WTC11 (cell line): ENCODE results near the gene LMLN.

Experiments
- CBFB ChIP-seq: sonication (generic); formaldehyde crosslinking; IDR thresholded peaks from 2 replicates; pipeline ENCODE4 v1.8.1; 2022; ENCODE audit warnings: mild to moderate bottlenecking, low read depth, missing genetic modification reagents
- ELF4 ChIP-seq: sonication (generic); formaldehyde crosslinking; IDR thresholded peaks from 2 replicates; pipeline ENCODE4 v1.8.1; 2022; ENCODE audit warnings: low read depth, mild to moderate bottlenecking, moderate library complexity, missing genetic modification reagents
- MAX ChIP-seq: sonication (generic); formaldehyde crosslinking; IDR thresholded peaks from 2 replicates; pipeline ENCODE4 v1.8.0; 2022; ENCODE audit warnings: mild to moderate bottlenecking, missing genetic modification reagents
- MYBL2 ChIP-seq: sonication (generic); formaldehyde crosslinking; IDR thresholded peaks from 2 replicates; pipeline ENCODE4 v1.8.1; 2023; ENCODE audit warnings: mild to moderate bottlenecking, moderate library complexity, missing genetic modification reagents
- NFE2L1 ChIP-seq: sonication (generic); formaldehyde crosslinking; IDR thresholded peaks from 2 replicates; pipeline ENCODE4 v1.8.1; 2023; ENCODE audit warnings: missing genetic modification reagents
- NR1H2 ChIP-seq: sonication (generic); formaldehyde crosslinking; IDR thresholded peaks from 2 replicates; pipeline ENCODE4 v1.9.0; 2021; ENCODE audit warnings: mild to moderate bottlenecking, moderate library complexity, missing genetic modification reagents
- PREB ChIP-seq: sonication (generic); formaldehyde crosslinking; IDR thresholded peaks from 2 replicates; pipeline ENCODE4 v1.8.1; 2022; ENCODE audit warnings: mild to moderate bottlenecking, missing genetic modification reagents, moderate library complexity, borderline replicate concordance
- TF ChIP-seq, protein P1 (sequence below): fragments of 200-600 bp; IDR thresholded peaks from 2 replicates; pipeline ENCODE4 v1.8.0; 2022; ENCODE audit warnings: antibody characterized with exemption
- TF ChIP-seq, protein P2 (sequence below): sonication (generic); formaldehyde crosslinking; IDR thresholded peaks from 2 replicates; pipeline ENCODE4 v1.8.0; 2022; ENCODE audit warnings: mild to moderate bottlenecking, missing genetic modification reagents

DNA sequence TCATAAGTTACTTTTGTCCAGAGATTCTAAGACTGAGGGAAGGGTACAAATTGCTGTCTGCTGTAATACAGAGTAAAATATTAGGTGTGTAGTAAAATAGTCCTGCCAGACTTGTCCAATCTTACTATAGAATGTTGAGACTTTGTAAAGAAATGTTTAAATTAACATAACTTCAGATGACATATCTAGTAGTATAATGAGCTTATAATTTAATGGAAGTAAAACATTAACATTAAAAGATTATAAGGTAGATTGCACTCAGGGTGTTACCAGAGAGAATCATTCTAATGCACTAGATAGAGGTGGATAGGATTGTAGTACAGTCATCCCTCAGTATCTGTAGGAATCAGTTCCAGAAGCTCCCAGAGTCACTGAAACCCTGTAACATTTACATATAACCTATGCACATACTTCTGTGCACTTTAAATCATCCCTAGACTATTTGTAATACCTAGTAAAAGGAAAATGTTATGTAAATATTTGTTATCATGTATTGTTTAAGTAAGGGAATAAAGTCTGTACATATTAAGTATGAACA lies 130.8 kb downstream of the LMLN start:
- TF ChIP-seq MYBL2 (CRISPR knock-in tag) (no peak), ELF4 (CRISPR knock-in tag) (no peak), NFE2L1 (CRISPR knock-in tag) (no peak), MAX (CRISPR knock-in tag) (no peak), PREB (CRISPR knock-in tag) (no peak), CBFB (CRISPR knock-in tag) (no peak), NR1H2 (CRISPR knock-in tag) (no peak)
- TF ChIP-seq, protein P1, sequence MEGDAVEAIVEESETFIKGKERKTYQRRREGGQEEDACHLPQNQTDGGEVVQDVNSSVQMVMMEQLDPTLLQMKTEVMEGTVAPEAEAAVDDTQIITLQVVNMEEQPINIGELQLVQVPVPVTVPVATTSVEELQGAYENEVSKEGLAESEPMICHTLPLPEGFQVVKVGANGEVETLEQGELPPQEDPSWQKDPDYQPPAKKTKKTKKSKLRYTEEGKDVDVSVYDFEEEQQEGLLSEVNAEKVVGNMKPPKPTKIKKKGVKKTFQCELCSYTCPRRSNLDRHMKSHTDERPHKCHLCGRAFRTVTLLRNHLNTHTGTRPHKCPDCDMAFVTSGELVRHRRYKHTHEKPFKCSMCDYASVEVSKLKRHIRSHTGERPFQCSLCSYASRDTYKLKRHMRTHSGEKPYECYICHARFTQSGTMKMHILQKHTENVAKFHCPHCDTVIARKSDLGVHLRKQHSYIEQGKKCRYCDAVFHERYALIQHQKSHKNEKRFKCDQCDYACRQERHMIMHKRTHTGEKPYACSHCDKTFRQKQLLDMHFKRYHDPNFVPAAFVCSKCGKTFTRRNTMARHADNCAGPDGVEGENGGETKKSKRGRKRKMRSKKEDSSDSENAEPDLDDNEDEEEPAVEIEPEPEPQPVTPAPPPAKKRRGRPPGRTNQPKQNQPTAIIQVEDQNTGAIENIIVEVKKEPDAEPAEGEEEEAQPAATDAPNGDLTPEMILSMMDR, result no peak
- TF ChIP-seq, protein P2, sequence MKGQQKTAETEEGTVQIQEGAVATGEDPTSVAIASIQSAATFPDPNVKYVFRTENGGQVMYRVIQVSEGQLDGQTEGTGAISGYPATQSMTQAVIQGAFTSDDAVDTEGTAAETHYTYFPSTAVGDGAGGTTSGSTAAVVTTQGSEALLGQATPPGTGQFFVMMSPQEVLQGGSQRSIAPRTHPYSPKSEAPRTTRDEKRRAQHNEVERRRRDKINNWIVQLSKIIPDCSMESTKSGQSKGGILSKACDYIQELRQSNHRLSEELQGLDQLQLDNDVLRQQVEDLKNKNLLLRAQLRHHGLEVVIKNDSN (CRISPR knock-in tag), result no peak
